Astrocyte of the hippocampus (primary cell): ENCODE data around the gene MLH1.
"Not testable (repeated sequence)": the region's sequence is repeated elsewhere in the genome, so short reads cannot be mapped to it uniquely, and the experiment has no call there.

Experiments used
- DNase-seq: peaks from one replicate; pipeline ENCODE4 v3.0.0; 2011; ENCODE audit warnings: low read depth, low spot score

The MLH1 gene

GRCh38 chr3:36993326-36994283 is at the start of gene MLH1:
MLH1 (plus strand) TSS chr3:36993518; CDS start chr3:36993548, 30 bp downstream.
- peak; percentile 100 for DNase-seq

- DNase-seq: no peak
Observed at GRCh38 chr3:36943601-36944000, 49.7 kb upstream of the MLH1 start.

GRCh38 chr3:36944012-36944640 is 49.2 kb upstream of the MLH1 start:
- DNase-seq: peak; percentile 81

GRCh38 chr3:36944641-36945270 is 48.6 kb upstream of the MLH1 start, which contains the start of gene TRANK1:
TRANK1 (minus strand) TSS chr3:36945054; CDS start chr3:36944809, 245 bp downstream.
- peak; percentile 52 for DNase-seq

- DNase-seq: no peak
Observed at GRCh38 chr3:36945333-36945980, 47.9 kb upstream of the MLH1 start.

- not testable (repeated sequence) for DNase-seq
Observed at GRCh38 chr3:36947814-36948213, 45.5 kb upstream of the MLH1 start.

GRCh38 chr3:36954452-36955134 is 38.7 kb upstream of the MLH1 start:
- no peak for DNase-seq

GRCh38 chr3:36956155-36956554 is 37.2 kb upstream of the MLH1 start:
- no peak for DNase-seq

GRCh38 chr3:36957063-36957462 is 36.3 kb upstream of the MLH1 start:
- no peak for DNase-seq

GRCh38 chr3:36957862-36958686 is 35.2 kb upstream of the MLH1 start:
- no peak for DNase-seq

GRCh38 chr3:36959821-36960220 is 33.5 kb upstream of the MLH1 start:
- DNase-seq: peak; percentile 75

GRCh38 chr3:36960502-36960901 is 32.8 kb upstream of the MLH1 start:
- DNase-seq: no peak

- DNase-seq: not testable (repeated sequence)
Observed at GRCh38 chr3:36963008-36963407, 30.3 kb upstream of the MLH1 start.

- DNase-seq: no peak
Observed at GRCh38 chr3:36964331-36964730, 29.0 kb upstream of the MLH1 start.

- no peak for DNase-seq
Observed at GRCh38 chr3:36964817-36965216, 28.5 kb upstream of the MLH1 start.

GRCh38 chr3:36965440-36965839 is 27.9 kb upstream of the MLH1 start:
- DNase-seq: no peak

GRCh38 chr3:36969085-36969484 is 24.2 kb upstream of the MLH1 start:
- no peak for DNase-seq

GRCh38 chr3:36969540-36970432 is 23.5 kb upstream of the MLH1 start:
- peak; percentile 30 for DNase-seq

- DNase-seq: no peak
Observed at GRCh38 chr3:36972163-36972562, 21.2 kb upstream of the MLH1 start.
